NCI-H2029 (cell line): ENCODE data around the gene INSM2.

Source experiments
- DNase-seq: peaks from one replicate; lab custom pipeline; 2025; lab: John Stamatoyannopoulos, UW

Gene INSM2

GRCh38 chr14:35549551-35549950 is 15.6 kb downstream of the INSM2 start:
- DNase-seq, result no peak

- DNase-seq, result no peak
Measured at GRCh38 chr14:35551081-35551480, 17.1 kb downstream of the INSM2 start.

- DNase-seq, result no peak
Measured at GRCh38 chr14:35553808-35554207, 19.8 kb downstream of the INSM2 start.

GRCh38 chr14:35556548-35556947 is 22.6 kb downstream of the INSM2 start:
- DNase-seq, result no peak

GRCh38 chr14:35557221-35557747 is 23.3 kb downstream of the INSM2 start:
- no peak for DNase-seq

GRCh38 chr14:35558680-35559079 is 24.7 kb downstream of the INSM2 start:
- DNase-seq, result no peak

GRCh38 chr14:35565871-35566464 is 32.0 kb downstream of the INSM2 start:
- no peak for DNase-seq

- no peak for DNase-seq
Measured at GRCh38 chr14:35571598-35571997, 37.6 kb downstream of the INSM2 start.

GRCh38 chr14:35573911-35574310 is 39.9 kb downstream of the INSM2 start:
- no peak for DNase-seq

- DNase-seq, result no peak
Measured at GRCh38 chr14:35576260-35576659, 42.3 kb downstream of the INSM2 start.

GRCh38 chr14:35576856-35577255 is 42.9 kb downstream of the INSM2 start:
- DNase-seq, result no peak

- no peak for DNase-seq
Measured at GRCh38 chr14:35578135-35578534, 44.2 kb downstream of the INSM2 start.

GRCh38 chr14:35578639-35579038 is 44.7 kb downstream of the INSM2 start:
- no peak for DNase-seq
